LNCaP clone FGC (cell line): ENCODE results near the gene TUBB.

Experiments used
- DNase-seq: peaks from one replicate; pipeline ENCODE4 v3.0.0-alpha.2; 2011; ENCODE audit warnings: low read depth
- H3K4me3 ChIP-seq: 2 replicates; pipeline ENCODE4 v1.5.1; 2011; ENCODE audit warnings: mild to moderate bottlenecking, low read depth, low read length, control low read depth
- TF ChIP-seq, protein P1 (sequence below): IDR thresholded peaks from 2 replicates; pipeline ENCODE4 v1.5.1; 2012; ENCODE audit warnings: mild to moderate bottlenecking; ENCODE audit not compliant: control insufficient read depth, insufficient read depth; ENCODE audit errors: extremely low read depth

TUBB gene

DNA sequence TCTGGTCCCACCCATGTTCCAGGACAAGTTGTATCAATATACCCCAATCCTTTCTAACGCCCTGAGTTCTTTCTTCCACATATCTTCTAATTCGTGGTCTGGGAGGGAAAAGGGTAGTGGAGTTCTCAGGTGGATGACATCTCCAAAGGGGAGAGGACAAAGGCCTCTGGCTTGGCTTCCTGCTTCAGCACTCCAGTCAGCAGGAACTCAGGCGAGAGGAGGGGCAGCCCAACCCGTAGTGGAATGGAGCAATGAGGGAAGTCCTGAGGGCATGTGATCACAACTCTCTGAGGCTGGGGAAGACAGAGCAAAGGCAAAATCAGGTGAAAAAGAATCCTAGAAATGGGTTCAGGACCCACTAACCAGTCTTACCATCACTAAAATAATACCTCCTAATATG is 19.8 kb upstream of the TUBB start:
- H3K4me3 ChIP-seq = no peak overlapping the region
- TF ChIP-seq, protein P1, sequence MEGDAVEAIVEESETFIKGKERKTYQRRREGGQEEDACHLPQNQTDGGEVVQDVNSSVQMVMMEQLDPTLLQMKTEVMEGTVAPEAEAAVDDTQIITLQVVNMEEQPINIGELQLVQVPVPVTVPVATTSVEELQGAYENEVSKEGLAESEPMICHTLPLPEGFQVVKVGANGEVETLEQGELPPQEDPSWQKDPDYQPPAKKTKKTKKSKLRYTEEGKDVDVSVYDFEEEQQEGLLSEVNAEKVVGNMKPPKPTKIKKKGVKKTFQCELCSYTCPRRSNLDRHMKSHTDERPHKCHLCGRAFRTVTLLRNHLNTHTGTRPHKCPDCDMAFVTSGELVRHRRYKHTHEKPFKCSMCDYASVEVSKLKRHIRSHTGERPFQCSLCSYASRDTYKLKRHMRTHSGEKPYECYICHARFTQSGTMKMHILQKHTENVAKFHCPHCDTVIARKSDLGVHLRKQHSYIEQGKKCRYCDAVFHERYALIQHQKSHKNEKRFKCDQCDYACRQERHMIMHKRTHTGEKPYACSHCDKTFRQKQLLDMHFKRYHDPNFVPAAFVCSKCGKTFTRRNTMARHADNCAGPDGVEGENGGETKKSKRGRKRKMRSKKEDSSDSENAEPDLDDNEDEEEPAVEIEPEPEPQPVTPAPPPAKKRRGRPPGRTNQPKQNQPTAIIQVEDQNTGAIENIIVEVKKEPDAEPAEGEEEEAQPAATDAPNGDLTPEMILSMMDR = no peak
- DNase-seq = no peak

DNA sequence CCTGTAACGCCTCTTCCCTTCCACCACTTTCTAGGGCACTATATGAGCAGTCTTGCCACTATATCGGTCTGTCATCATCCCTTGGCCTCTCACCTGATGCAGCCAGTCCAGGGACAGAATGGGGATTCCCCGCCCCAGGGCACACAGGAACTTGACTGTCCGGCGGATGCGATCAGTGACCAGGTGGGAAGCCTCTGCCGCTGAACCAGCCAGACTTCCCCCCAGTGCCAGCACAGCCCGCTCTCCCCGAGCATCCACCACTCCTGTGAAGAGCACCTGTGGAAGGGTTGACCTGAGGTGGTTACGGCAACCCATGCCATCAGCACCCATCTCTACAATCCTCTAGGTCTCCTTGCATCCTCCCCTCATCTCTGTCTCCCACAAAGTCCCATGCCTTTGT is 17.1 kb upstream of the TUBB start:
- no peak for DNase-seq
- TF ChIP-seq, protein P1 = no peak
- H3K4me3 ChIP-seq = no peak overlapping the region

DNA sequence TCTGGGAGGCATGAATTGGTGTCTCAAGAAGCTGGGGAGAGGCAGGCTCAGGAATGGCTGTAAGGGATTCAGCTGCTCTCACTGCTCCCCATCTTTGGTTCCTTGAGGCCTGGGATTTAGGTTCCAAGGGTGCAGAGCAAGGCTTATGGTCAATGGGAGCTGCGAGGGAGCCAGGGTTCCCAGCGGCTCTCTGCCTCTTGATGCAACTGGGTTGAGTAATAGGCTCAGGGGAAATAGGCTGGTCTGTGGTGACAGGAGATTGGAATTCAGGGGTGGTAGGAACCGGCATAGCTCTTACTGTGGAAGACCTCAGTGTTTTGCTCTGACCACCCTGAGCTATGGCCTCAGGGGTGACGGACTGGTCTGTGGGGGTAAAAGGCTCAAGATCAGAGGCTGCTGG is 16.3 kb upstream of the TUBB start:
- H3K4me3 ChIP-seq = no peak overlapping the region
- no peak for DNase-seq
- TF ChIP-seq, protein P1 = no peak

DNA sequence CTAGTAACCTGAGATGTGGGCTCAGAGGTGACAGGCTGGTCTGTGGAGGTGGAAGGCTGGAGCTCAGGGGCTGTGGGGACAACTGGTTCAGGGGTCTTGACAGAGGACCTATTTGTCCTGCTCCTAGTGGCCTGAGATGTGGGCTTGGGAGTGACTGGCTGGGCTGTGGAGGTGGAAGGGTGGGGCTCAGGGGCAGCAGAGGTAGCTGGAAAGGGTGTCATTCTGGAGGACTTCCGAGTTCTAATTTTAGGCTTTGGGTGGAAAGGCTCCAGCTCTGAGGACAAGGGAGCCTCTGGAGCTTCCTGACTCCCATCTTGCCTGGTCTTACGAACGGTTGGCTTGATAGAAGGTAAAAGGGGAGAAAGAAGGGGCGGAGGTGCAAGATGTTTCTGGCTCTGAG is 14.5 kb upstream of the TUBB start:
- no peak for DNase-seq
- no peak overlapping the region for H3K4me3 ChIP-seq
- TF ChIP-seq, protein P1 = no peak

DNA sequence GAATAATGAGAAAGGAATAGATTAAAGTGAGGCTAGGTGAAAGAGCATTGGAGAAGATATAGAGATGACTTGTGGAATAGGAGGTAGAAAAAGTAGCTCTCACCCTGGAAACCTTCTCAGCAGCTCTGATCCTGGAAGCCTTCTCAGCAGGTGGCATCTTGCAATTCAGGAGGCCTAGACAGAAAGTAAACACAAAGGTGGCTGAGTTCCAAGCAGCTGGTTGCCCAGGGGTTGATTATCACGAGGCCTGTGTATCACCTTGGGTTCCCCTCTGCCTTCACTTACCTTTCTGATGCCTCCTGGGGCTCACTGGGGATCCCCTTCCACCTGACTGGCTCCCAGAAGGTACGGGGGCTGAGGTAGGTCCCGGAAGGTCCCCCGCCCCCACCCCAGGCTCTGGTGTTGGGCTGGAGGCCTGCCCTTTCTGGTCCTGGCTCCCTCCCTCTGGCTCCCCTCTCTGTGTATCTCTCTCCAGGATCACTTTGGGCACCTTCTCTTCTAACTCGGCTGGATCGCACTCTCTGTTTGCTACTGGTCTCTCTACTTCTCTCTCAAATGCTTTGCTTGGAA is 12.8 kb upstream of the TUBB start:
- no peak for DNase-seq
- H3K4me3 ChIP-seq = no peak overlapping the region
- TF ChIP-seq, protein P1 = no peak

DNA sequence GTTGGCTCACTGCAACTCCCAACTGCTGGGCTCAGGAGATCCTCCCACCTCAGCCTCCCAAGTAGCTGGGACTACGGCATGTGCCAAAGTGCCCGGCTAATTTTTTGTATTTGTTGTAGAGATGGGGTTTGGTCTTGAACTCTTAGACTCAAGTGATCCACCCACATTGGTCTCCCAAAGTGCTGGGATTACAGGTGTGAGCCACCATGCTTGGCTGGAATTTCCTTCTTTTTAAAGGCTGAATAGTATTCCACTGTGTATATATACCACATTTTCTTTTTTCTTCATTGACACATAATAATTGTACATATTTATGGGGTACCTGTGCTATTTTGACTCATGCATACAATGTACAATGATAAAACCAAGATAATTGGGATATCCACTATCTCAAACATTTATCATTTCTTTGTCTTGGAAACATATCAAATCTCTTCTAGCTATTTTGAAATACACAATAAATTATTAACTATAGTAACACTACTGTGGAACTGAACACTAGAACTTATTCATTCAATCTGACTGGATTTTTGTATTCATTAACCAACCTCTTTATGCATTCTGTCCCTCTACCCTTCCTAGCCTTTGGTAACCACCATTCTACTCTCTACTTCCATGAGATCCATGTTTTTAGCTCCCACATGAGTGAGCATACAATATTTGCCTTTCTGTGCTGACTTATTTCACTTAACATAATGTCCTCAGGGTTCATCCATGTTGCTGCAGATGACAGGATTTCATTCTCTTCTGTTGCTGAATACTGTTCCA is 10.9 kb upstream of the TUBB start:
- TF ChIP-seq, protein P1 = no peak
- DNase-seq = no peak
- H3K4me3 ChIP-seq = no peak overlapping the region

DNA sequence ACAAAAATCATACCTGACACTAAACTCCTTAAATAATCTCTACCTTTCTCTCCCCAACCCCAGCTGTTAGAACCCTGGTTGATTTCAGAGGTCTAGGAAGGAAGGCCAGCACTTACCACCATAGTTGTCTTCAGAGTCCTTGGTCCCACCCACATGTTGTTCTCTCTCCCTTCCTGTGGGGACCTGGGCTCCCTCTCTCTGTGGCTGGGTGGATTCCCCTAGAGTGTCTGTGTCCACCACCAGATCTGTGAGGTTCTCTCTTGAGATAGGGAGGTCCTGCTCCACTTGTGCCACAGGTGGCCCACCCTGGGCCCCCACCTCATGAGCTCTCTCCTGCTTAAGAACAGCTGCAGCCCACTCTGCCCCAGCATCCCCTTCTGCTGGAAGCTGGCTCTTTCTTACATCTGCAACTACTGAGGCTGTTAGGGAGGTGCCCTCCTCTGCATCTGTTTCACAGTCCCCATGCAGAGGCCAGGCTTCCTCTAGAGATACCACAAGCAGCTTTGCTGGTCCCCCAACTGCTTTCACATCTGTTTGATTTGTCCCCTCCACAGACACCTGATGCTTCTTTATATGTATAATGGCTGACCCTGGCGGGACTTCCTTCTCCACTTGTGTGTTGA is 8.3 kb upstream of the TUBB start:
- TF ChIP-seq, protein P1 = no peak
- H3K4me3 ChIP-seq = no peak overlapping the region
- no peak for DNase-seq
